ENCODE results near the gene EIF5A.
"Not testable (repeated sequence)": the region's sequence is repeated elsewhere in the genome, so short reads cannot be mapped to it uniquely, and the experiment has no call there.

GRCh38 chr17:7335765-7336164 is 28.3 kb downstream of the EIF5A start:
- TF ChIP-seq, protein P1, sequence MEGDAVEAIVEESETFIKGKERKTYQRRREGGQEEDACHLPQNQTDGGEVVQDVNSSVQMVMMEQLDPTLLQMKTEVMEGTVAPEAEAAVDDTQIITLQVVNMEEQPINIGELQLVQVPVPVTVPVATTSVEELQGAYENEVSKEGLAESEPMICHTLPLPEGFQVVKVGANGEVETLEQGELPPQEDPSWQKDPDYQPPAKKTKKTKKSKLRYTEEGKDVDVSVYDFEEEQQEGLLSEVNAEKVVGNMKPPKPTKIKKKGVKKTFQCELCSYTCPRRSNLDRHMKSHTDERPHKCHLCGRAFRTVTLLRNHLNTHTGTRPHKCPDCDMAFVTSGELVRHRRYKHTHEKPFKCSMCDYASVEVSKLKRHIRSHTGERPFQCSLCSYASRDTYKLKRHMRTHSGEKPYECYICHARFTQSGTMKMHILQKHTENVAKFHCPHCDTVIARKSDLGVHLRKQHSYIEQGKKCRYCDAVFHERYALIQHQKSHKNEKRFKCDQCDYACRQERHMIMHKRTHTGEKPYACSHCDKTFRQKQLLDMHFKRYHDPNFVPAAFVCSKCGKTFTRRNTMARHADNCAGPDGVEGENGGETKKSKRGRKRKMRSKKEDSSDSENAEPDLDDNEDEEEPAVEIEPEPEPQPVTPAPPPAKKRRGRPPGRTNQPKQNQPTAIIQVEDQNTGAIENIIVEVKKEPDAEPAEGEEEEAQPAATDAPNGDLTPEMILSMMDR (IDR thresholded peaks at IDR 0.05): not testable (repeated sequence)
- TF ChIP-seq POLR2A (IDR thresholded peaks at IDR 0.05): not testable (repeated sequence)

Measured in adrenal gland (tissue), 5 donors.